ENCODE results near the gene WDR82. TPM values are rescaled to one million over a fixed set of nuclear protein-coding genes. Genes with fewer than 3 reads are reported as not detected.

The WDR82 gene
- total RNA-seq, 1 donor from 2014 or later, result 105 TPM

- DNase-seq (ENCODE audit: low spot score in 2 of 2, unreplicated experiment in 2 of 2), result no peak
- Mint-ChIP-seq H3K9me3 (no peaks in the 10 kb centered on the region), H3K27ac (peak overlapping the region; percentile 61), H3K27me3 (ENCODE audit: low read depth) (no peaks in the 10 kb centered on the region), H3K4me3 (no peak overlapping the region), H3K36me3 (no peaks in the 10 kb centered on the region), H3K4me1 (peaks cover 8% of the 10 kb centered on the region)
- TF ChIP-seq, protein P1, sequence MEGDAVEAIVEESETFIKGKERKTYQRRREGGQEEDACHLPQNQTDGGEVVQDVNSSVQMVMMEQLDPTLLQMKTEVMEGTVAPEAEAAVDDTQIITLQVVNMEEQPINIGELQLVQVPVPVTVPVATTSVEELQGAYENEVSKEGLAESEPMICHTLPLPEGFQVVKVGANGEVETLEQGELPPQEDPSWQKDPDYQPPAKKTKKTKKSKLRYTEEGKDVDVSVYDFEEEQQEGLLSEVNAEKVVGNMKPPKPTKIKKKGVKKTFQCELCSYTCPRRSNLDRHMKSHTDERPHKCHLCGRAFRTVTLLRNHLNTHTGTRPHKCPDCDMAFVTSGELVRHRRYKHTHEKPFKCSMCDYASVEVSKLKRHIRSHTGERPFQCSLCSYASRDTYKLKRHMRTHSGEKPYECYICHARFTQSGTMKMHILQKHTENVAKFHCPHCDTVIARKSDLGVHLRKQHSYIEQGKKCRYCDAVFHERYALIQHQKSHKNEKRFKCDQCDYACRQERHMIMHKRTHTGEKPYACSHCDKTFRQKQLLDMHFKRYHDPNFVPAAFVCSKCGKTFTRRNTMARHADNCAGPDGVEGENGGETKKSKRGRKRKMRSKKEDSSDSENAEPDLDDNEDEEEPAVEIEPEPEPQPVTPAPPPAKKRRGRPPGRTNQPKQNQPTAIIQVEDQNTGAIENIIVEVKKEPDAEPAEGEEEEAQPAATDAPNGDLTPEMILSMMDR (IDR thresholded peaks at IDR 0.05; ENCODE audit: unreplicated experiment), result no peak
These were observed 45.3 kb upstream of the WDR82 start for GRCh38 chr3:52323526-52324295.

DNA sequence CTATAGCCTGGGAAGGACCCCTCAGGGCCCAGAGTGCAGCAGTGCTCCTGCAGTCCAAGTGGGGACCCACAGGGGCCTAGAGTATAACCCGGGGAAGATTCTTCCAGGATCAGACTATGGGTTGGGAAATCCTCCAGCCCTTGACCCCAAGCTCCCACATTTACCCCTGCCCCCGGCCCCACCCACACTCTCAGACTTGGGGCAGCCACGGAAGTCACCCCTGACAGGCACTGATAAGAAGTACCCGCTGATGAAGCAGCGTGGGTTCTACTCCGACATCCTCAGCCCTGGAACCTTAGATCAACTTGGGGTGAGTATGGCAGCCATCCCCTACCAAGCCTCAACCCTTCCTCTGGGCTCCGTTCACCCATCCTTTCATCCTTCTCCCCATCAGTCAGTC, 44.0 kb upstream of the WDR82 start:
- Mint-ChIP-seq H3K4me1 (peaks cover 18% of the 10 kb centered on the region), H3K36me3 (no peaks in the 10 kb centered on the region), H3K9me3 (no peaks in the 10 kb centered on the region), H3K27me3 (ENCODE audit: low read depth) (no peaks in the 10 kb centered on the region), H3K4me3 (no peak overlapping the region), H3K27ac (no peak overlapping the region)
- DNase-seq (ENCODE audit: low spot score in 2 of 2, unreplicated experiment in 2 of 2), result no peak
- TF ChIP-seq, protein P1 (IDR thresholded peaks at IDR 0.05; ENCODE audit: unreplicated experiment), result no peak

DNA sequence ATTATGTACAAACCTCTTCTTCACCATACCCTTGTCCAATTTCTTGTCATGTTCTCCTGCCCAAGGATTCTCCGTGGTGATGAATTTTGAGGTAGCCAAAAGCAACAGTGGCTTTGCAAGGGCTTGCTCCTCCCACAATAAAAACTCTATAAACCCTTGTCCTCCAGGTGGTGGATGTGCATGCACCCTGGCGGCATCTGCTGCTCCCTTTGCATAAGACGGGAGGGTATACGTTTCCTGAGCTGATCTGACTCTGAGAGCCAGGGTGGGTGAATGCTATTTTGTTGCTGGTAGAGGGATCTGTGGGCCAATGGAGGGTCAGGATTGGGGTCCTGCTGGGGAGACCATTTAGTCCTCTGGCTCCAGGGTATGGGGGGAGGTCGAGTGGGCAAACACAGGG, 43.0 kb upstream of the WDR82 start:
- DNase-seq (ENCODE audit: low spot score in 2 of 2, unreplicated experiment in 2 of 2), result no peak
- Mint-ChIP-seq H3K27me3 (ENCODE audit: low read depth) (no peaks in the 10 kb centered on the region), H3K9me3 (no peaks in the 10 kb centered on the region), H3K36me3 (no peaks in the 10 kb centered on the region), H3K4me3 (no peak overlapping the region), H3K27ac (no peak overlapping the region), H3K4me1 (peaks cover 19% of the 10 kb centered on the region)
- TF ChIP-seq, protein P1 (IDR thresholded peaks at IDR 0.05; ENCODE audit: unreplicated experiment), result no peak

DNA sequence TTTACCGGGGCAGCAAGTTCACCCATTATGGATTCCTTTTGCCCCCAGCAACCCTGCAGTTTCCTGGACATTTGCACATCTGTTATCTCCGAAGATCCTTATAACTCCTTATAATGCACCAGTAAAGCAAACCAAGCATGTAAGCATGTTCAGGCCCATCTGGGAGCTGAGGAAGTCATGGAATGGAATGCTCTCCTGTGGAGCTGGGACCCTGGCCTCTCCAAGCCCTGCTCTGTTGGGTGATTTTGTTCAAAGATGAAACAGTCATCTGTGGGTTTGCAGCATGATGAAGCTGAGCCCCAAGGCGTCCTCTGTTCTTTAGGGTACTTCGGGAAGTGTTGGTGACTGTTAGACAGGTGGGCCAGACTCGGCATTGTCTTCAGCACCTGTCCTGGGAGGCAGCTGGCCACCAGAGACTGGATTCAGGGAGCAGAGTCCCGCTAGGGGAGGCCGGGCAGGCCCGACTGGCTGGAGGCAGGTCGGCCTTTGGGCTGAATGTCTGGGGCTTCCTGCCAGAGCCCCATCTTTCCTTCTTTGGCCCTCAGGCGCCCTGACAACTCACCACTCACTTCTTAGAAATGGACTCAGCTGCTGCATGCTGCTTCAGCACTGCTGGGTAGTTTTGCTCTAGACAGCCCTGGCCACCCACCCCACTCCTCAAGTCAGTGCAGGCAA, 41.6 kb upstream of the WDR82 start:
- no peak for DNase-seq (ENCODE audit: low spot score in 2 of 2, unreplicated experiment in 2 of 2)
- Mint-ChIP-seq H3K4me1 (peaks cover 19% of the 10 kb centered on the region), H3K9me3 (no peaks in the 10 kb centered on the region), H3K36me3 (no peaks in the 10 kb centered on the region), H3K27ac (no peak overlapping the region), H3K27me3 (ENCODE audit: low read depth) (no peaks in the 10 kb centered on the region), H3K4me3 (no peak overlapping the region)
- TF ChIP-seq, protein P1 (IDR thresholded peaks at IDR 0.05; ENCODE audit: unreplicated experiment), result no peak

GRCh38 chr3:52318186-52318816, 39.9 kb upstream of the WDR82 start:
- H3K9me3 Mint-ChIP-seq, result no peaks in the 10 kb centered on the region
- H3K4me3 Mint-ChIP-seq, result peak overlapping the region; percentile 69
- H3K27ac Mint-ChIP-seq, result no peak overlapping the region
- peaks cover 15% of the 10 kb centered on the region for H3K4me1 Mint-ChIP-seq
- TF ChIP-seq, protein P1 (IDR thresholded peaks at IDR 0.05; ENCODE audit: unreplicated experiment), result no peak
- H3K36me3 Mint-ChIP-seq, result no peaks in the 10 kb centered on the region
- DNase-seq (ENCODE audit: low spot score in 2 of 2, unreplicated experiment in 2 of 2), result no peak
- H3K27me3 Mint-ChIP-seq (ENCODE audit: low read depth), result no peaks in the 10 kb centered on the region

Data from mesothelial cell of epicardium (in vitro differentiated cells).